Lung (tissue), 12 donors: ENCODE measurements around the gene XRCC3. TPM values are rescaled to one million over a fixed set of nuclear protein-coding genes. Genes with fewer than 3 reads are reported as not detected.
A peak's percentile ranks its signal among the peaks of the same experiment; 100 is the strongest.
"Not testable (repeated sequence)": the region's sequence is repeated elsewhere in the genome, so short reads cannot be mapped to it uniquely, and the experiment has no call there.

Experiments used
- ATAC-seq: fragments of 200-7000 bp; cut with Tn5 transposase; one replicate; pipeline ENCODE4 v1.9.1; 2020; ENCODE audit warnings: moderate number of reproducible peaks; ENCODE audit not compliant: insufficient read depth, low FRiP score
- DNase-seq, 3 donors: peaks; one replicate each; pipeline ENCODE4 v3.0.0-alpha.2; 2013 to 2017
- H3K27ac ChIP-seq, 2 donors: one replicate each; pipeline ENCODE4 v1.5.1; 2013; ENCODE audit warnings: mild to moderate bottlenecking in 2 of 2, moderate library complexity in 2 of 2, control low read depth in 1 of 2, inconsistent platforms in 1 of 2, low read depth in 1 of 2, low read length in 1 of 2
- H3K27me3 ChIP-seq, 3 donors: one replicate each; pipeline ENCODE4 v1.5.1; 2013; ENCODE audit warnings: low read length in 2 of 3; ENCODE audit not compliant: control insufficient read depth in 3 of 3, insufficient read depth in 3 of 3
- H3K36me3 ChIP-seq, 4 donors: one replicate each; pipeline ENCODE4 v1.5.1; 2013; ENCODE audit warnings: low read length in 4 of 4, mild to moderate bottlenecking in 1 of 4, moderate library complexity in 1 of 4; ENCODE audit not compliant: control insufficient read depth in 4 of 4, insufficient read depth in 4 of 4
- H3K4me1 ChIP-seq, 5 donors: one replicate each; pipeline ENCODE4 v1.5.1; 2013; ENCODE audit warnings: low read length in 5 of 5, mild to moderate bottlenecking in 2 of 5, moderate library complexity in 1 of 5; ENCODE audit not compliant: control insufficient read depth in 5 of 5, insufficient read depth in 5 of 5
- H3K4me3 ChIP-seq: one replicate; pipeline ENCODE4 v1.5.1; 2013; ENCODE audit warnings: mild to moderate bottlenecking, control low read depth, moderate library complexity
- H3K9ac ChIP-seq, 2 donors: one replicate each; pipeline ENCODE4 v1.5.1; 2013; ENCODE audit warnings: low read length in 2 of 2, control low read depth in 1 of 2; ENCODE audit not compliant: insufficient read depth in 1 of 2
- H3K9me3 ChIP-seq, 4 donors: one replicate each; pipeline ENCODE4 v1.5.1; 2013; ENCODE audit warnings: low read length in 3 of 4, mild to moderate bottlenecking in 1 of 4, moderate library complexity in 1 of 4; ENCODE audit not compliant: control insufficient read depth in 4 of 4, insufficient read depth in 3 of 4
- WGBS, 2 donors: extraction: QIAGEN DNeasy Blood & Tissue Kit; methylation state at CpG; one replicate each; pipeline ENCODE4 v1.1.7; 2013; 5-methylcytosine and 5-hydroxymethylcytosine counted together
- polyA plus RNA-seq, 2 donors: library from polyadenylated mRNA; stranded (reverse); fragments of 200-250 nt; gene quantifications; one replicate each; pipeline ENCODE4 v1.2.1, GENCODE V29; 2013
- total RNA-seq, 2 donors: library from RNA; depleted of rRNA in 1 of 2; stranded (reverse); fragments of >200 nt in 1 of 2; gene quantifications; one replicate each; pipeline ENCODE4 v1.2.1, GENCODE V29; 2014 to 2021
- TF ChIP-seq, protein P1 (sequence below): IDR thresholded peaks from 2 replicates; pipeline ENCODE4 v1.5.1; 2012; ENCODE audit warnings: mild to moderate bottlenecking; ENCODE audit errors: control extremely low read depth, extremely low read depth
- donor health status: control.
- donor health status: control.
- donor health status: Bipolar disorder and iron deficiency.
- donor health status: healthy.
- donor health status: DM: yes; HTN: yes; CAD: no.

The XRCC3 gene
- total and polyA plus RNA-seq, 4 donors: 4.4 to 10.4 (median 6.0) TPM

DNA sequence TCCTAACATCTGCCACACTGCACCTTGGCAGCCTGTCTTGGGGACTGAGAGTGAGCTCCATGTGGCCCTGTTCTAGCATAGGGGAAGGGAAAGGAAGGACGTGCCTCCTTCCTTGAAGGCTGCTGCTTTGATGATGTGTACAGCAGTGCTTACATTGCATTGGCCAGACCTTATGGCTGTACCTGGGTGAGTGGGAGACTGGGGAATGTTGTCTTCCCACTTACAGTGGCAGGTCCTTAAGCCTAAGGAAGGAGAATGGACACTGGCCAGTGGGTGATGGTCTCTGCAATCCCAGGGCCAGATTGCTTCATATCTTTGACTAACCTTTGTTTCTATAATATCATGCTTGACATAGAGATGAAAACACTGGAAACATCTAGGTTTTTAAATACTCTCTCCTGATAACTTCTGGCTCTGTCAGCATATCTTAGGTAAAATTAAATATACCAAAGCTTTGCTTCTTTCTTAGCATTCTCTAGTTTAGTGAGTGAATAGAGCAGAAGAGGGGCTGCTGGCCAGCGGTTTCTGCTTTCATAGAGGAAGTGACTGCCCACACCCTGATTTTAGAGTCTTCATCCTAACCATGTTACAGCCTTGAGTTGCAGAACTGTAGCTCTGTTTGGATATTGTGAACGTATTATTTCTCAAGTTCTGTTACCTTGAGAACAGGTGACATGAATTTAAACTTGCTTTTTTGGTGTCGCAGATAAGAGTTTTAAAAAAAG, 59.1 kb downstream of the XRCC3 start:
- Histone ChIP-seq H3K4me3 (no peak overlapping the region), H3K27ac (peak overlapping the region in 1 of 2 donors; percentile 27), H3K4me1 (peaks cover 0 to 13% (median 3%) of the 10 kb centered on the region in 5 donors), H3K36me3 (peaks cover 11 to 40% (median 31%) of the 10 kb centered on the region in 4 donors), H3K9me3 (no peaks in the 10 kb centered on the region), H3K9ac (no peak overlapping the region), H3K27me3 (no peaks in the 10 kb centered on the region)
- ATAC-seq (peak; percentile 35), DNase-seq (no peak)
- TF ChIP-seq, protein P1, sequence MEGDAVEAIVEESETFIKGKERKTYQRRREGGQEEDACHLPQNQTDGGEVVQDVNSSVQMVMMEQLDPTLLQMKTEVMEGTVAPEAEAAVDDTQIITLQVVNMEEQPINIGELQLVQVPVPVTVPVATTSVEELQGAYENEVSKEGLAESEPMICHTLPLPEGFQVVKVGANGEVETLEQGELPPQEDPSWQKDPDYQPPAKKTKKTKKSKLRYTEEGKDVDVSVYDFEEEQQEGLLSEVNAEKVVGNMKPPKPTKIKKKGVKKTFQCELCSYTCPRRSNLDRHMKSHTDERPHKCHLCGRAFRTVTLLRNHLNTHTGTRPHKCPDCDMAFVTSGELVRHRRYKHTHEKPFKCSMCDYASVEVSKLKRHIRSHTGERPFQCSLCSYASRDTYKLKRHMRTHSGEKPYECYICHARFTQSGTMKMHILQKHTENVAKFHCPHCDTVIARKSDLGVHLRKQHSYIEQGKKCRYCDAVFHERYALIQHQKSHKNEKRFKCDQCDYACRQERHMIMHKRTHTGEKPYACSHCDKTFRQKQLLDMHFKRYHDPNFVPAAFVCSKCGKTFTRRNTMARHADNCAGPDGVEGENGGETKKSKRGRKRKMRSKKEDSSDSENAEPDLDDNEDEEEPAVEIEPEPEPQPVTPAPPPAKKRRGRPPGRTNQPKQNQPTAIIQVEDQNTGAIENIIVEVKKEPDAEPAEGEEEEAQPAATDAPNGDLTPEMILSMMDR: no peak
- 63 to 64% methylated on average over 4 of the region's 4 CpGs for WGBS, 2 donors

DNA sequence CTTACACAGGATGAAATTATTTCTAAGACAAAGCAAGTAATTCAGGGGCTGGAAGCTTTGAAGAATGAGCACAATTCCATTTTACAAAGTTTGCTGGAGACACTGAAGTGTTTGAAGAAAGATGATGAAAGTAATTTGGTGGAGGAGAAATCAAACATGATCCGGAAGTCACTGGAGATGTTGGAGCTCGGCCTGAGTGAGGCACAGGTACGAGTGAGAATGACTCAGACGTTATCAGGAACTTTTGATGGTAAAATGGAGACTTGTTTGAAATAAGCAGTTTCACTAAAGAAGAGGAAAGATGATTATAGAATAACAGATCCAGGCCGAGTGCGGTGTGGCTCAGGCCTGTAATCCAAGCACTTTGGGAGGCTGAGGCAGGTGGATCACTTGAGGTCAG, 60.6 kb downstream of the XRCC3 start:
- Histone ChIP-seq H3K4me1 (peaks cover 0 to 13% (median 3%) of the 10 kb centered on the region in 5 donors), H3K4me3 (no peak overlapping the region), H3K9me3 (no peaks in the 10 kb centered on the region), H3K27ac (peak overlapping the region in 1 of 2 donors; percentile 38), H3K9ac (no peak overlapping the region), H3K27me3 (no peaks in the 10 kb centered on the region), H3K36me3 (peaks cover 6 to 32% (median 25%) of the 10 kb centered on the region in 4 donors)
- TF ChIP-seq, protein P1: no peak
- 59 to 89% methylated on average over 6 of the region's 6 CpGs for WGBS, 2 donors
- peak; percentile 32 for ATAC-seq
- DNase-seq: peak in 1 of 3 donors; percentile 13

DNA sequence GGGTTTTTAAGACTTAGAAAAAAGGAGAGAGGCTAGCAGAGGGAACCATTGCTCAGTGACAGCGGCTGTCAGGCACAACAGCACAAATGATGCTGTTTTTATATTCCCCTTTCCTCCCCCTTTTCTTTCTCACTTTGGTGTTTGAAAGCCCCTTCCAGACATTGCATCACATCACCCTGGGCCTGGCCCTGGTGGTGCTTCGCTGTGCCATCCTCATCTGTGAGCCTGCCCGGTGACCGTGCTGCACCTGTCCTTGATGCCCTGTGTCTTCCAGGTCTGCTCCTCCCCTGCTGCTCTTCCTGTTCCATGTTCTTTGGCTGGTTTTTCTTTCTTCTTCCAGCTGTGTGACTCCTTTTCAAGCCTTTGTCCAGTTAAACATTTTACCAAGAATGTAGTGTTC, 61.4 kb downstream of the XRCC3 start:
- no peak overlapping the region for H3K4me3 ChIP-seq
- H3K9ac ChIP-seq: no peak overlapping the region
- no peaks in the 10 kb centered on the region for H3K27me3 ChIP-seq
- H3K9me3 ChIP-seq: no peaks in the 10 kb centered on the region
- WGBS, 2 donors: 75 to 84% methylated on average over 4 of the region's 4 CpGs
- H3K36me3 ChIP-seq: peaks cover 0 to 24% (median 21%) of the 10 kb centered on the region in 4 donors
- TF ChIP-seq, protein P1: no peak
- peaks cover 0 to 13% (median 3%) of the 10 kb centered on the region in 5 donors for H3K4me1 ChIP-seq
- DNase-seq (no peak), ATAC-seq (no peak)
- peak overlapping the region in 1 of 2 donors; percentile 35 for H3K27ac ChIP-seq

DNA sequence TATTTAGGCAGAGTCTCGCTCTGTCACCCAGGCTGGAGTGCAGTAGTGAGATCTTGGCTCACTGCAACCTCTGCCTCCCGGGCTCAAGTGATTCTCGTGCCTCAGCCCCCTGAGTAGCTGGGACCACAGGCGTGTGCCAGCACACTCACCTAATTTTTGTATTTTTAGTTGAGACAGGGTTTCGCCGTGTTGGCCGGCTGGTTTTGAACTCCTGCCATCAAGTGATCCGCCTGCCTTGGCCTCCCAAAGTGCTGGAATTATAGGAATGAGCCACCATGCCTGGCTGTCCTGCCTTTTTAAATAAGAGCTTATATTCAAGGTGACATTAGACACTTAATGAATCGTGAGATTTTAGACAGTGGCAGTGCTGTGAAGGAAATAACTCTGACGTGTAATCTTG, 61.9 kb downstream of the XRCC3 start:
- H3K9ac ChIP-seq, ATAC-seq, DNase-seq, H3K27me3 ChIP-seq, H3K9me3 ChIP-seq, H3K4me3 ChIP-seq: not testable (repeated sequence)
- Histone ChIP-seq H3K27ac (peak overlapping the region in 1 of 2 donors; percentile 35), H3K36me3 (peaks cover 0 to 25% (median 21%) of the 10 kb centered on the region in 4 donors), H3K4me1 (peaks cover 0 to 13% (median 3%) of the 10 kb centered on the region in 5 donors)
- WGBS, 2 donors: 59 to 83% methylated on average over 10 of the region's 10 CpGs
